ENCODE results near the gene ANKRD33B.

GRCh38 chr5:10636363-10637142 is 72.7 kb downstream of the ANKRD33B start:
- TF ChIP-seq CTCF (IDR thresholded peaks at IDR 0.05): no peak
- no peak for TF ChIP-seq POLR2A (IDR thresholded peaks at IDR 0.05)

All from heart left ventricle (tissue), 13 donors.